Measurements from ENCODE around the gene PPIF. TPM values are rescaled to one million over a fixed set of nuclear protein-coding genes. Genes with fewer than 3 reads are reported as not detected.

PPIF gene
- total RNA-seq, 1 experiment from 2014 or later: 160 TPM

- no peak overlapping the region for H3K4me3 ChIP-seq (ENCODE audit: low read depth, low read length, poor library complexity, severe bottlenecking)
- H3K27me3 ChIP-seq (replicated peaks; ENCODE audit: insufficient read depth, low read depth, low read length, poor library complexity): no peaks in the 10 kb centered on the region
- no TSS peak for BruUV-seq (replicated peaks)
- intact Hi-C loops (cut with micrococcal nuclease; ENCODE audit: unreplicated experiment): no loop called here
- H3K4me1 ChIP-seq (ENCODE audit: insufficient read depth, low read length, poor library complexity, severe bottlenecking): peaks cover 21% of the 10 kb centered on the region
- H3K36me3 ChIP-seq (ENCODE audit: insufficient read depth, low read length, poor library complexity, severe bottlenecking): no peaks in the 10 kb centered on the region
- CTCF ChIA-PET: no interaction called here
- POLR2A ChIA-PET (ENCODE audit: low non-redundant PET): no interaction called here
- H3K27ac ChIP-seq (ENCODE audit: low read depth, low read length, poor library complexity, severe bottlenecking): peak overlapping the region; percentile 75
- no peak for TF ChIP-seq EZH2 (IDR thresholded peaks at IDR 0.05; ENCODE audit: borderline replicate concordance, low read depth, low read length, poor library complexity, severe bottlenecking)
- TF ChIP-seq, protein P1, sequence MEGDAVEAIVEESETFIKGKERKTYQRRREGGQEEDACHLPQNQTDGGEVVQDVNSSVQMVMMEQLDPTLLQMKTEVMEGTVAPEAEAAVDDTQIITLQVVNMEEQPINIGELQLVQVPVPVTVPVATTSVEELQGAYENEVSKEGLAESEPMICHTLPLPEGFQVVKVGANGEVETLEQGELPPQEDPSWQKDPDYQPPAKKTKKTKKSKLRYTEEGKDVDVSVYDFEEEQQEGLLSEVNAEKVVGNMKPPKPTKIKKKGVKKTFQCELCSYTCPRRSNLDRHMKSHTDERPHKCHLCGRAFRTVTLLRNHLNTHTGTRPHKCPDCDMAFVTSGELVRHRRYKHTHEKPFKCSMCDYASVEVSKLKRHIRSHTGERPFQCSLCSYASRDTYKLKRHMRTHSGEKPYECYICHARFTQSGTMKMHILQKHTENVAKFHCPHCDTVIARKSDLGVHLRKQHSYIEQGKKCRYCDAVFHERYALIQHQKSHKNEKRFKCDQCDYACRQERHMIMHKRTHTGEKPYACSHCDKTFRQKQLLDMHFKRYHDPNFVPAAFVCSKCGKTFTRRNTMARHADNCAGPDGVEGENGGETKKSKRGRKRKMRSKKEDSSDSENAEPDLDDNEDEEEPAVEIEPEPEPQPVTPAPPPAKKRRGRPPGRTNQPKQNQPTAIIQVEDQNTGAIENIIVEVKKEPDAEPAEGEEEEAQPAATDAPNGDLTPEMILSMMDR (conservative IDR thresholded peaks at IDR 0.05; ENCODE audit: low read depth, low read length): no peak
- H3K9me3 ChIP-seq (ENCODE audit: low read depth, low read length, poor library complexity, severe bottlenecking): no peaks in the 10 kb centered on the region
- no peak for DNase-seq (ENCODE audit: low spot score)
Measured at GRCh38 chr10:79318369-79318768, 28.9 kb upstream of the PPIF start.

- no peak for DNase-seq (ENCODE audit: low spot score)
- no peak overlapping the region for H3K27ac ChIP-seq (ENCODE audit: low read depth, low read length, poor library complexity, severe bottlenecking)
- H3K27me3 ChIP-seq (replicated peaks; ENCODE audit: insufficient read depth, low read depth, low read length, poor library complexity): no peaks in the 10 kb centered on the region
- ChIA-PET POLR2A (ENCODE audit: low non-redundant PET) (no interaction called here), CTCF (no interaction called here)
- no peak overlapping the region for H3K4me3 ChIP-seq (ENCODE audit: low read depth, low read length, poor library complexity, severe bottlenecking)
- intact Hi-C loops (cut with micrococcal nuclease; ENCODE audit: unreplicated experiment): no loop called here
- TF ChIP-seq EZH2 (IDR thresholded peaks at IDR 0.05; ENCODE audit: borderline replicate concordance, low read depth, low read length, poor library complexity, severe bottlenecking): no peak
- TF ChIP-seq, protein P1 (conservative IDR thresholded peaks at IDR 0.05; ENCODE audit: low read depth, low read length): no peak
- H3K9me3 ChIP-seq (ENCODE audit: low read depth, low read length, poor library complexity, severe bottlenecking): no peaks in the 10 kb centered on the region
- H3K4me1 ChIP-seq (ENCODE audit: insufficient read depth, low read length, poor library complexity, severe bottlenecking): peaks cover 21% of the 10 kb centered on the region
- H3K36me3 ChIP-seq (ENCODE audit: insufficient read depth, low read length, poor library complexity, severe bottlenecking): no peaks in the 10 kb centered on the region
- no TSS peak for BruUV-seq (replicated peaks)
Measured at GRCh38 chr10:79319115-79319771, 28.0 kb upstream of the PPIF start.

- Histone ChIP-seq H3K27ac (ENCODE audit: low read depth, low read length, poor library complexity, severe bottlenecking) (no peak overlapping the region), H3K4me1 (ENCODE audit: insufficient read depth, low read length, poor library complexity, severe bottlenecking) (peaks cover 21% of the 10 kb centered on the region), H3K36me3 (ENCODE audit: insufficient read depth, low read length, poor library complexity, severe bottlenecking) (no peaks in the 10 kb centered on the region), H3K9me3 (ENCODE audit: low read depth, low read length, poor library complexity, severe bottlenecking) (no peaks in the 10 kb centered on the region), H3K4me3 (ENCODE audit: low read depth, low read length, poor library complexity, severe bottlenecking) (no peak overlapping the region), H3K27me3 (replicated peaks; ENCODE audit: insufficient read depth, low read depth, low read length, poor library complexity) (no peaks in the 10 kb centered on the region)
- ChIA-PET CTCF (no interaction called here), POLR2A (ENCODE audit: low non-redundant PET) (no interaction called here)
- no TSS peak for BruUV-seq (replicated peaks)
- TF ChIP-seq, protein P1 (conservative IDR thresholded peaks at IDR 0.05; ENCODE audit: low read depth, low read length): no peak
- no peak for TF ChIP-seq EZH2 (IDR thresholded peaks at IDR 0.05; ENCODE audit: borderline replicate concordance, low read depth, low read length, poor library complexity, severe bottlenecking)
- intact Hi-C loops (cut with micrococcal nuclease; ENCODE audit: unreplicated experiment): no loop called here
- DNase-seq (ENCODE audit: low spot score): no peak
Measured at GRCh38 chr10:79320316-79320715, 27.0 kb upstream of the PPIF start.

Data from A673 (cell line).